NCI-H187 (cell line): ENCODE results near the gene PCDHGA1.

ENCODE experiments used
- DNase-seq, 2 experiments: peaks; one replicate each; lab custom pipeline; 2025; lab: John Stamatoyannopoulos, UW

The PCDHGA1 gene

GRCh38 chr5:141534492-141535213 is 204.3 kb downstream of the PCDHGA1 start:
- no peak for DNase-seq

GRCh38 chr5:141543053-141543452 is 212.7 kb downstream of the PCDHGA1 start:
- no peak for DNase-seq

- no peak for DNase-seq
These were observed 217.2 kb downstream of the PCDHGA1 start for GRCh38 chr5:141547488-141547887.

- DNase-seq, result no peak
These were observed 217.6 kb downstream of the PCDHGA1 start for GRCh38 chr5:141547921-141548320.

GRCh38 chr5:141557681-141558136 is 227.4 kb downstream of the PCDHGA1 start:
- peak; percentile 78 to 87 for DNase-seq

GRCh38 chr5:141558150-141558549 is 227.8 kb downstream of the PCDHGA1 start:
- no peak for DNase-seq

- no peak for DNase-seq
These were observed 229.1 kb downstream of the PCDHGA1 start for GRCh38 chr5:141559461-141559860.

GRCh38 chr5:141560151-141560550 is 229.8 kb downstream of the PCDHGA1 start:
- DNase-seq, result no peak

- peak; percentile 80 to 85 for DNase-seq
These were observed 230.6 kb downstream of the PCDHGA1 start for GRCh38 chr5:141560725-141561483.
